HepG2 (cell line): ENCODE results near the gene PCDHGA12. TPM values are rescaled to one million over a fixed set of nuclear protein-coding genes. Genes with fewer than 3 reads are reported as not detected.
"Not testable (repeated sequence)": the region's sequence is repeated elsewhere in the genome, so short reads cannot be mapped to it uniquely, and the experiment has no call there.

ENCODE experiments used
- ATAC-seq: fragments of 200-7000 bp; cut with Tn5 transposase; 3 replicates; pipeline ENCODE4 v1.9.1; 2020; ENCODE audit warnings: mild to moderate bottlenecking, moderate library complexity
- BruUV-seq: library from RNA; stranded (reverse); fragments of 400-500 nt; replicated peaks from 2 replicates; lab custom pipeline; 2021; lab: Mats Ljungman, UMichigan
- CTCF ChIA-PET: fragments of 300-600 bp; formaldehyde crosslinking; extraction: SDS; loops from one replicate; lab custom pipeline; 2021; ENCODE audit warnings: low total read pairs, inconsistent platforms, low intra/inter-chr PET ratio; lab: Yijun Ruan, JAX
- POLR2A ChIA-PET: fragments of 350-600 bp; sonication (Branson Sonifier 250); formaldehyde crosslinking; loops from one replicate; lab custom pipeline; 2020; ENCODE audit warnings: antibody characterized with exemption, inconsistent platforms; lab: Yijun Ruan, JAX
- DNase-seq: peaks from one replicate; pipeline ENCODE4 v3.0.0-alpha.2; 2015; ENCODE audit warnings: low spot score
- FAIRE-seq: peaks from 3 replicates; lab custom pipeline; 2011; peaks lifted over from hg19 to GRCh38; lab: Jason Lieb, UNC
- H2AFZ ChIP-seq: one replicate; pipeline ENCODE4 v1.6.1; 2011; ENCODE audit warnings: low read length, inconsistent platforms
- H3K27ac ChIP-seq: fragments of 300-600 bp; 3 replicates; pipeline ENCODE4 v1.8.0; 2011; ENCODE audit warnings: mixed run types, mild to moderate bottlenecking, mixed read lengths, low read length, inconsistent platforms; ENCODE audit not compliant: insufficient read depth; ENCODE audit errors: extremely low read length
- H3K27me3 ChIP-seq, 2 experiments: fragments of 200-600 bp in 1 of 2; 2 replicates in 1 of 2; 3 replicates in 1 of 2; pipeline versions ENCODE4 v1.6.0 to v1.8.0; 2011; ENCODE audit warnings: low read length in 2 of 2, mild to moderate bottlenecking in 2 of 2, moderate library complexity in 2 of 2, inconsistent platforms in 1 of 2; ENCODE audit not compliant: insufficient read depth in 2 of 2, control insufficient read depth in 1 of 2
- H3K36me3 ChIP-seq, 2 experiments: fragments of 200-600 bp in 1 of 2; replicated peaks in 1 of 2; 2 replicates in 1 of 2; 3 replicates in 1 of 2; pipeline versions ENCODE4 v1.5.1 to v1.8.0; 2011; ENCODE audit warnings: low read length in 2 of 2, inconsistent platforms in 1 of 2; ENCODE audit not compliant: insufficient read depth in 2 of 2, control insufficient read depth in 1 of 2
- H3K4me1 ChIP-seq: 2 replicates; pipeline ENCODE4 v1.5.1; 2012; ENCODE audit warnings: low read length, inconsistent platforms; ENCODE audit not compliant: insufficient read depth
- H3K4me2 ChIP-seq: 2 replicates; pipeline ENCODE4 v1.6.0; 2011; ENCODE audit warnings: low read depth, low read length, inconsistent platforms
- H3K4me3 ChIP-seq, 3 experiments: fragments of 200-600 bp in 1 of 3; sonication (generic), shearing (Covaris generic) in 1 of 3; replicated peaks in 1 of 3; 2 replicates each; pipeline ENCODE4 v1.5.1; 2011 to 2016; ENCODE audit warnings: low read length in 3 of 3, inconsistent platforms in 2 of 3, low read depth in 2 of 3, mild to moderate bottlenecking in 2 of 3, control low read depth in 1 of 3, mixed read lengths in 1 of 3; ENCODE audit not compliant: insufficient read depth in 1 of 3
- H3K79me2 ChIP-seq: one replicate; pipeline ENCODE4 v1.6.1; 2011; ENCODE audit warnings: low read length, inconsistent platforms; ENCODE audit not compliant: insufficient read depth
- H3K9ac ChIP-seq: 2 replicates; pipeline ENCODE4 v1.6.0; 2011; ENCODE audit warnings: mild to moderate bottlenecking, low read depth, low read length, inconsistent platforms; ENCODE audit not compliant: insufficient read depth
- H3K9me3 ChIP-seq: 2 replicates; pipeline ENCODE4 v1.5.1; 2012; ENCODE audit warnings: mild to moderate bottlenecking, low read length
- H4K20me1 ChIP-seq: 2 replicates; pipeline ENCODE4 v1.6.0; 2011; ENCODE audit warnings: inconsistent platforms, mild to moderate bottlenecking, low read length, moderate library complexity; ENCODE audit not compliant: insufficient read depth
- AHDC1 ChIP-seq: sonication (generic); formaldehyde crosslinking; IDR thresholded peaks from 2 replicates; pipeline ENCODE4 v1.5.1; 2020; ENCODE audit warnings: mild to moderate bottlenecking, missing genetic modification reagents, borderline replicate concordance
- CTCF ChIP-seq: sonication (generic); formaldehyde crosslinking; IDR thresholded peaks from 2 replicates; pipeline ENCODE4 v1.5.0; 2020; ENCODE audit warnings: mild to moderate bottlenecking, missing genetic modification reagents, moderate library complexity
- HOXA9 ChIP-seq: sonication (generic); formaldehyde crosslinking; IDR thresholded peaks from 2 replicates; pipeline ENCODE4 v1.8.1; 2022; ENCODE audit warnings: missing genetic modification reagents, mild to moderate bottlenecking, moderate library complexity, borderline replicate concordance
- KDM6A ChIP-seq: IDR thresholded peaks from 2 replicates; pipeline ENCODE4 v1.6.1; 2016; ENCODE audit warnings: low read depth
- NCOA5 ChIP-seq: sonication (generic); formaldehyde crosslinking; IDR thresholded peaks from 2 replicates; pipeline ENCODE4 v1.4.0; 2020; ENCODE audit warnings: missing genetic modification reagents
- STAG1 ChIP-seq: sonication (generic); formaldehyde crosslinking; IDR thresholded peaks from 2 replicates; pipeline ENCODE4 v1.4.0; 2020; ENCODE audit warnings: missing genetic modification reagents
- U2AF2 ChIP-seq: fragments of 200-400 bp; formaldehyde crosslinking; IDR thresholded peaks from 2 replicates; pipeline ENCODE4 v1.6.1; 2017; ENCODE audit warnings: low read depth, mild to moderate bottlenecking, low read length
- ZNF441 ChIP-seq: sonication (generic); formaldehyde crosslinking; IDR thresholded peaks from 2 replicates; pipeline ENCODE4 v1.7.0; 2021; ENCODE audit warnings: missing genetic modification reagents, borderline replicate concordance
- WGBS: methylation state at CpG from one replicate; pipeline ENCODE4 v1.1.6; 2017; ENCODE audit warnings: low lambda C conversion rate; 5-methylcytosine and 5-hydroxymethylcytosine counted together
- in situ Hi-C: cut with HindIII; loops from 2 replicates; pipeline ENCODE4 v1.10.0; 2017; ENCODE audit warnings: low pct_unique_long_range_greater_than_20kb; ENCODE audit not compliant: extremely low pct_ligation_motif_present
- intact Hi-C: fragments of 100-400 bp; cut with micrococcal nuclease; formaldehyde crosslinking; loops from one replicate; pipeline ENCODE4 v1.10.0; 2022; ENCODE audit not compliant: unreplicated experiment
- polyA plus RNA-seq, 8 experiments: library from polyadenylated mRNA; depleted of rRNA in 3 of 8; stranded (reverse) in 7 of 8; unstranded in 1 of 8; fragments of >200 nt; fragmentation: Illumina TruSeq in 4 of 8; extraction: Trizol in 4 of 8; gene quantifications; 2 replicates each; pipeline versions ENCODE4 v1.2.1 to v1.2.3, GENCODE V29; 2011 to 2016; ENCODE audit warnings: low read depth in 4 of 8, missing spikeins in 1 of 8, mixed read lengths in 1 of 8; ENCODE audit not compliant: insufficient read depth in 1 of 8
- total RNA-seq, 5 experiments: library from RNA; depleted of rRNA; stranded (reverse); fragments of >200 nt; fragmentation: Illumina TruSeq; extraction: Trizol; gene quantifications; 2 replicates each; pipeline ENCODE4 v1.2.3, GENCODE V29; 2016; ENCODE audit warnings: low read depth in 1 of 5

The PCDHGA12 gene
- total and polyA plus RNA-seq, 2 of the 13 experiments (the other 11 are each of a cell fraction or from before 2014, with no cell fraction given), result 0.07 to 0.13 TPM

- H3K4me2 ChIP-seq, H3K79me2 ChIP-seq, H3K4me1 ChIP-seq, H4K20me1 ChIP-seq, H3K27ac ChIP-seq, CTCF ChIA-PET, POLR2A ChIA-PET, BruUV-seq, FAIRE-seq, H3K9ac ChIP-seq, H3K4me3 ChIP-seq: not testable (repeated sequence)
- 90% methylated on average over 28 of the region's 51 CpGs for WGBS
- TF ChIP-seq STAG1 (peak; percentile 19; the same call in 1 of the 2 replicates), CTCF (CRISPR knock-in tag) (peak; percentile 45)
- TF ChIP-seq, all 625 proteins: peak for 2; not testable (repeated sequence) for 623
- DNase-seq, intact Hi-C loops, H2AFZ ChIP-seq, H3K27me3 ChIP-seq, ATAC-seq, H3K36me3 ChIP-seq, H3K9me3 ChIP-seq, in situ Hi-C loops: not testable (repeated sequence)
Measured at GRCh38 chr5:141407790-141408505, 22.4 kb upstream of the PCDHGA12 start, which contains the start of gene PCDHGB6. TSS of gene PCDHGB6 (plus strand) at chr5:141408021. CDS start at chr5:141408203, 182 bp downstream.

GRCh38 chr5:141409598-141410306, 20.6 kb upstream of the PCDHGA12 start:
- Histone ChIP-seq H3K4me3 (no peak overlapping the region), H4K20me1 (no peaks in the 10 kb centered on the region), H3K4me1 (no peaks in the 10 kb centered on the region), H3K27me3 (no peaks in the 10 kb centered on the region), H3K9me3 (no peaks in the 10 kb centered on the region; the same call in 1 of the 2 replicates), H3K79me2 (no peaks in the 10 kb centered on the region), H3K36me3 (no peaks in the 10 kb centered on the region), H3K9ac (no peak overlapping the region), H3K27ac (no peak overlapping the region), H3K4me2 (no peak overlapping the region), H2AFZ (no peak overlapping the region)
- intact Hi-C loops, result no loop called here
- no TSS peak for BruUV-seq
- ChIA-PET CTCF (no interaction called here), POLR2A (no interaction called here)
- WGBS, result 90% methylated on average over 48 of the region's 64 CpGs
- DNase-seq, result no peak
- FAIRE-seq, result no peak
- ATAC-seq, result no peak
- in situ Hi-C loops, result no loop called here
- TF ChIP-seq HOXA9 (CRISPR knock-in tag) (no peak), ZNF441 (no peak), AHDC1 (CRISPR knock-in tag) (no peak), U2AF2 (no peak), NCOA5 (CRISPR knock-in tag) (no peak), KDM6A (no peak)
